Fibroblast of villous mesenchyme (primary cell): ENCODE data around the gene CHRNB2. TPM values are rescaled to one million over a fixed set of nuclear protein-coding genes. Genes with fewer than 3 reads are reported as not detected.

Source experiments
- DNase-seq: peaks from one replicate; pipeline ENCODE4 v3.0.0-alpha.2; 2010; ENCODE audit warnings: low read depth
- H3K4me3 ChIP-seq: 2 replicates; pipeline ENCODE4 v1.5.1; 2011; ENCODE audit warnings: low read depth, mild to moderate bottlenecking, low read length
- total RNA-seq: library from RNA; depleted of rRNA; stranded (reverse); fragments of >200 nt; gene quantifications from 2 replicates; pipeline ENCODE4 v1.2.3, GENCODE V29; 2012
- TF ChIP-seq, protein P1 (sequence below): IDR thresholded peaks from 2 replicates; pipeline ENCODE4 v1.5.1; 2012; ENCODE audit warnings: low read depth, mild to moderate bottlenecking, low read length; ENCODE audit not compliant: insufficient read depth

Gene CHRNB2
- total RNA-seq, 1 donor = not detected

DNA sequence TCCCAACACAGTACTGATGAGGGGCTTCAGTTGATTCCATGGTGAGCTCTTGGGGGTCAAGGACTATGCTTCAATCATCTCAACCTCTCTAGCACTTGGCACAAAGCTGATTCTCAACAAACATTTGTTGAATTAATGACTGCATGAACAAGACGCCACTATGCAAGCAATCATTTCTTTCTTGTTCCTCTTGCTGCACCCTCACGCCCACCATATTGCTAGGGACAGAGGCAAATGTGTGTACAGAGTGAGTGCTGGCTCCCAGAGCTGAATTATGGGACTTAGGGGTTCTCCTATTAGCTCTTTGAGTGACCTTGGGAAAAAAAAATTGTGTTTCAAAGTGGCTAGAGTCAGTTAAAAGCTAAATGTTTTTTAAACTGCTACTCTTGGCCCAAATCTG lies 38.0 kb downstream of the CHRNB2 start:
- no peak overlapping the region for H3K4me3 ChIP-seq
- DNase-seq = no peak
- TF ChIP-seq, protein P1, sequence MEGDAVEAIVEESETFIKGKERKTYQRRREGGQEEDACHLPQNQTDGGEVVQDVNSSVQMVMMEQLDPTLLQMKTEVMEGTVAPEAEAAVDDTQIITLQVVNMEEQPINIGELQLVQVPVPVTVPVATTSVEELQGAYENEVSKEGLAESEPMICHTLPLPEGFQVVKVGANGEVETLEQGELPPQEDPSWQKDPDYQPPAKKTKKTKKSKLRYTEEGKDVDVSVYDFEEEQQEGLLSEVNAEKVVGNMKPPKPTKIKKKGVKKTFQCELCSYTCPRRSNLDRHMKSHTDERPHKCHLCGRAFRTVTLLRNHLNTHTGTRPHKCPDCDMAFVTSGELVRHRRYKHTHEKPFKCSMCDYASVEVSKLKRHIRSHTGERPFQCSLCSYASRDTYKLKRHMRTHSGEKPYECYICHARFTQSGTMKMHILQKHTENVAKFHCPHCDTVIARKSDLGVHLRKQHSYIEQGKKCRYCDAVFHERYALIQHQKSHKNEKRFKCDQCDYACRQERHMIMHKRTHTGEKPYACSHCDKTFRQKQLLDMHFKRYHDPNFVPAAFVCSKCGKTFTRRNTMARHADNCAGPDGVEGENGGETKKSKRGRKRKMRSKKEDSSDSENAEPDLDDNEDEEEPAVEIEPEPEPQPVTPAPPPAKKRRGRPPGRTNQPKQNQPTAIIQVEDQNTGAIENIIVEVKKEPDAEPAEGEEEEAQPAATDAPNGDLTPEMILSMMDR = no peak

DNA sequence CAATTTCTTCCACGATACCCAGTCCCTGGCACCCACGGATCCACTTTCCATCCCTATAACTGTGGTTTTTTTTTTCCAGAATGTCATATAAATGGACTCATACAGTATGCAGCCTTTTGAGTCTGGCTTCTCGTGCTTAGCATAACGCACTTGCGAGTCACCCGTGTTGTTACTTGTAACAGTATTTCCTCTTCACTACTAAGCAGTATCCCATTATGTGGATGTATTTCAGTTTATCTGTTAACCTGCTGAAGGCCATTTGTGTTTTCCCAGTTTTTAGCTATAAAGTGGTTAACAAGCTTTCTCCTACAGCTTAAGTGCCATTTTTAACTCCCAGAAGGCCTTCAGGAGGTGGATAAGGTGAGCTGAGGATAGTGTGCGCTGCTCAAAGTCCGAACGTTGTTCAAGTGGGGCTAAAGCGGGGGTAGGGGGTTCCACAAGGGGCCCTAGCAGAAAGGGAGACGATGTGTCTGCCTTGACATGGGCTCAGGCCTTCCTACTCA lies 39.6 kb downstream of the CHRNB2 start:
- TF ChIP-seq, protein P1 = no peak
- peak overlapping the region; percentile 89 for H3K4me3 ChIP-seq
- peak; percentile 46 for DNase-seq

DNA sequence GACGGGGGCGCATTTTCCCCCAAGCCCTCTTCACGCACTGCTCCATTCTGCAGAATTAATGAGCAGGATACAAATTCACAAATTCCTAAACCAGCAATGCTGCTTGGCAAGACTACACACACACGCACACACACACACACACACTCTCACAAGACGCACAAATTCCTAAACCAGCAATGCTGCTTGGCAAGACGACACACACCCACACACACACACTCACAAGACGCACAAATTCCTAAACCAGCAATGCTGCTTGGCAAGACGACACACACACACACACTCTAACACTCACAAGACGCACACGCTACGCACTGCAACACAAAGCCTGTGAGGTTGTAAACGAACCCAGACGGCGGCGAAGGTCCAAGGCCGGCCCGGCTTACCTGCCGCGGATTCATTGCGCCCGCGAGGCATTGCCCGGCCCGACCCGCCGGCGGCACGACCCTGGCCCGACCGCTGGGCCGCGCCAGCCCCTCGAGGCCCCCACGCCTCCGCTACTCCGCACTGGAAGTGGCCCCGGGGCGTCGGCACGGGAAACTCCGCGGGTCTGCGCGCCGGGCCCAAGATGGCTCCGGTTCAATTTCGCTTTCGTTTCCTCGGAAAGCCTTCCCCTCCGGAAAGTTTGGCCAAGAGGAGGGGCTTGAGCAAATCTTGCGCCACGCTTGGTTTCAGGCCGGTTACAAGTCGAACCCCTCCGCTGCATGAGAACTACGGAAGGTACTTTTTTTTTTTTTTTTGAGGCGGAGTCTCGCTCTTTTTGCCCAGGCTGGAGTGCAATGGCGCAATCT lies 40.2 kb downstream of the CHRNB2 start, which contains the start of gene ADAR:
TSS of gene ADAR (minus strand) at position 578 of the 788 bp plus-strand sequence. CDS start at position 398, 180 bp downstream.
- DNase-seq = peak; percentile 99
- TF ChIP-seq, protein P1 = no peak
- peak within 1 kb of the TSS; percentile 89 for H3K4me3 ChIP-seq

DNA sequence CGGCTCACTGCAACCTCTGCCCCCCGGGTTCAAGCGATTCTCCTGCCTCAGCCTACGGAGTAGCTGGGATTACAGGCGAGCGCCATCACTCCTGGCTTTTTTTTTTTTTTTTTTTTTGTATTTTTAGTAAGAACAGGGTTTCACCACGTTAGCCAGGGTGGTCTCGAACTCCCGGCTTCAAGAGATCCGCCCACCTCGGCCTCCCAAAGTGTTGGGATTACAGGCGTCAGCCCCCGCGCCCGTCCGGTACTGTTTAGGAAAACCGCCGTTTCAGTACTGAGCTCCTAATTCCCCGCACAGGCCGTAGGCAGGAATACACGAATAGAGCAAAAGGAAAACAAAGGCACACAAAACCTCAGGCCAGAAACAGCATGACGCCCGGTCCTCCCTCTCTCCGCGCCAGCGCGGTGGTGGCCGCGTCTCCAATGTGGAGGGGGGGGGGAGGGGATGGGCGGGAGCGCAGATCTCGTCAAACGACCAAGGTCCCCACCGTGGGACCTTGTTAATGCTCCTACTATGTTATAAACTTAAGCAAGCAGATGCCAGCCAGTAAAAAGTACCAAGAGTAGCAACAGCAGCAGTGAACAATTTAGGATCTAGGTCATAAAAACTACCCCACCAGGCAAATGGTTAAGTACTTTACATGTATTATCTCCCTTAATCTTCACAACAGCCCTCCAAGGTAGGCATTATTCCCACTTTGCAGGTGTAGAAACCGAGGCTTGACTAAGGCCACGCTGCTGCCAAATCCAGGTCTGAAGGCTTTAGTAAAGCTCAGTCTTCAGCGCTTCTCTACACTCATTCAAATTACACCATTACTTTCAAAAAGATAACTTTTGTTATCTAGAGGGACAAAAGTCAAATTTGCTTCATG lies 41.1 kb downstream of the CHRNB2 start:
- TF ChIP-seq, protein P1 = no peak
- peak overlapping the region; percentile 89 for H3K4me3 ChIP-seq
- peak; percentile 67 for DNase-seq

DNA sequence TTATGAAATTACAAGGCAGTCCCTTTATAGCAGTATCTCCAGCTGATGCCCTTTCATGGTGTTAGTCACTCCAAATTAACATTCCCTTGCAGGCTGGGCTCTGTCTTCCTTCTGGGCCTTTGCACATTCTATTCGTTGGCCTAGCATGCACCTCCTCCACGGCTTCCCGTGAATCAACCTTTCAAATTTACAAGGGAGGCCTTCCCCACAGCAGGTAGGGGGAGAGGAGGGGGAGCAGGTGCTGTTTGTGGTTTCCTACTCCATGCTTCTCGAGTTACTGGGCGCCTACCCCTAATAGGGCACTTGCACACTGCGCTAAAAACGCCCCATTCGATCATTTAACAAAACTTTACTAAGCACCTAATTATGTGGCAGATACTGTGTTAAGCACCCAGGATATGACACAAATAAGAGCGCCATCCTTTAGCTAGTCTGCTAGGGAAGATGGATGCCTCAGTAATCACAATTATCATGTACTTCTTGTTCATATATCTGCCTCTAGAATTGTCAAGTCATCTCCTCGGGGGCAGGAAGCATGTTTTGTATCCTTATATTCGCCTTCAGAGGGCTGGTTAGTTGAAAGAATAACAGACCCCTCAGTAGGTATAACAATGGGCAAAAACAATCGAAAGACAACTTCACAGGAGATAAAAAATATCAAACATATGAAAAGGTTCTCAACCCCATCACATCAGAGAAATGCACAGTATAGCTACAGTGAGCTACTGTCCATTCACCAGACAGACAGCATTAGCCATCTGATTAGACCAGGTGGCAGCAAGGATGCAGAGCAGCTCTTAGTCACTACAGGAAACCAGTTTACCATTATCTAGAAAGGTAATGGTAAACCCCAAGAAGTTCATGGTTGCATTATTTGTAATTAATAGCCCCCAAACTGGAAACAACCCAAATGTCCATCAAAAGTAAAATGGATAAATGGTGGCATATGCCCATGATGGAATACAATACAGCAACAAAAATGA lies 42.1 kb downstream of the CHRNB2 start:
- TF ChIP-seq, protein P1 = no peak
- no peak overlapping the region for H3K4me3 ChIP-seq
- DNase-seq = no peak

DNA sequence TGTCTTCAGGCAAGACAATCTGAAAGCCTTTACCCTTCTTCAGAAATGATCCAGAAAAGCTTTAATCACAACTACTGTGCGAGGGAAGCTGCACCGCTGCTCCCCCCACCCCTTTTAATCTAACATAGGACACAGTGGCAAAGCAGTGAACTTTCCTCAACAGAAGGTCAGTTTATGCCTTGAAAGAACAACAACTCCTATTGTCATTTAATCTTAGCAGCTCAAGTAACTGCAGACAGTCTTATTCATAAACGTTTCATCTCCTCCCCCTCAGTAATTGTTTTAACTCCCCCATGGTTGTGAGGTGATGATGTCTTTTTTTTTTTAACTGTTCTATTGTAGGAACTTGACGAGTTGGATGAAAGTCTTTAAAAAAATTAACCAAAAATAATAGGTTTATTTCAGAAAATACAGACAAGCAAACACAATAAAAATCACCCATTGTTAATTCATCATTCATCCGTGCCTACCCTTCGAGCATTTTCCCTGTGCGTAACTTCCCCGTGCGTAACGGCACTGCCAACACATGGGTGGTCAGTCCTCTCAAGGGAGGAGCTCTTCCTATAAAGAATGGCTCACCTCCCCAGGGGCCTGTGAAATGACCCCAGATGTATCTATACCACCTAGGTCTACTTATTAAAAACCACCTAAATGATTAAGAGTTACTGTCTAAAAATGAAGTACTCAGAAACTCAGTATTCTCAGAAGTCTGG lies 43.7 kb downstream of the CHRNB2 start:
- DNase-seq = no peak
- no peak overlapping the region for H3K4me3 ChIP-seq
- TF ChIP-seq, protein P1 = no peak
